ENCODE data around the gene MARCHF6. TPM values are rescaled to one million over a fixed set of nuclear protein-coding genes. Genes with fewer than 3 reads are reported as not detected.

The MARCHF6 gene
- polyA plus RNA-seq, 3 donors: 24.0 to 90.1 (median 31.0) TPM

GRCh38 chr5:10393491-10393890, 40.0 kb downstream of the MARCHF6 start:
- Histone ChIP-seq H3K4me1 (ENCODE audit: control insufficient read depth in 1 of 2, insufficient read depth in 2 of 2, low read length in 2 of 2) (no peaks in the 10 kb centered on the region), H3K27ac (ENCODE audit: low read depth in 1 of 2, low read length in 2 of 2) (no peak overlapping the region), H2AFZ (ENCODE audit: insufficient read depth, low read depth, low read length, poor library complexity, severe bottlenecking) (no peak overlapping the region), H3K4me3 (replicated peaks in 1 of 3; ENCODE audit: low read depth in 2 of 3, low read length in 3 of 3) (no peak overlapping the region), H3K79me2 (ENCODE audit: insufficient read depth, low read length) (no peaks in the 10 kb centered on the region), H3K36me3 (replicated peaks in 1 of 2; ENCODE audit: control insufficient read depth in 1 of 2, insufficient read depth in 2 of 2, low read length in 2 of 2) (peaks cover 75 to 98% of the 10 kb centered on the region in 2 donors), H3K9ac (ENCODE audit: insufficient read depth, low read length, poor library complexity, severe bottlenecking) (no peak overlapping the region), H3K4me2 (replicated peaks; ENCODE audit: extremely low read depth, low read length, poor library complexity, severe bottlenecking) (no peak overlapping the region), H3K27me3 (ENCODE audit: control insufficient read depth in 2 of 2, insufficient read depth in 2 of 2, low read length in 2 of 2) (no peaks in the 10 kb centered on the region), H3K9me3 (replicated peaks in 1 of 2; ENCODE audit: control insufficient read depth in 1 of 2, insufficient read depth in 1 of 2, low read length in 2 of 2) (no peaks in the 10 kb centered on the region), H4K20me1 (ENCODE audit: insufficient read depth, low read length) (peaks cover 5% of the 10 kb centered on the region)
- peaks cover 66 to 87% of the 10 kb centered on the region in 2 donors for H3K36me3 Mint-ChIP-seq
- no peaks in the 10 kb centered on the region for H3K4me1 Mint-ChIP-seq
- 87% methylated on average over 2 of the region's 2 CpGs for WGBS (ENCODE audit: insufficient coverage)
- H3K4me3 Mint-ChIP-seq: no peak overlapping the region
- no peak for TF ChIP-seq CTCF (IDR thresholded peaks at IDR 0.05)
- intact Hi-C loops (cut with micrococcal nuclease): no loop called here
- no peak overlapping the region for H3K27ac Mint-ChIP-seq
- DNase-seq: no peak
- H3K9me3 Mint-ChIP-seq: peaks cover 0 to 2% (median 0%) of the 10 kb centered on the region in 7 donors
- H3K27me3 Mint-ChIP-seq (ENCODE audit: low read depth in 3 of 3): no peaks in the 10 kb centered on the region

- Mint-ChIP-seq H3K27ac (peak overlapping the region in 1 of 7 donors; percentile 10), H3K4me3 (no peak overlapping the region), H3K9me3 (no peaks in the 10 kb centered on the region), H3K27me3 (ENCODE audit: low read depth in 3 of 3) (no peaks in the 10 kb centered on the region), H3K4me1 (peaks cover 13% of the 10 kb centered on the region), H3K36me3 (peaks cover 59 to 82% of the 10 kb centered on the region in 2 donors)
- no peak overlapping the region for H3K27ac ChIP-seq (ENCODE audit: low read depth in 1 of 2, low read length in 2 of 2)
- H3K27me3 ChIP-seq (ENCODE audit: control insufficient read depth in 2 of 2, insufficient read depth in 2 of 2, low read length in 2 of 2): no peaks in the 10 kb centered on the region
- H4K20me1 ChIP-seq (ENCODE audit: insufficient read depth, low read length): peaks cover 19% of the 10 kb centered on the region
- no peaks in the 10 kb centered on the region for H3K79me2 ChIP-seq (ENCODE audit: insufficient read depth, low read length)
- H3K36me3 ChIP-seq (replicated peaks in 1 of 2; ENCODE audit: control insufficient read depth in 1 of 2, insufficient read depth in 2 of 2, low read length in 2 of 2): peaks cover 58 to 78% of the 10 kb centered on the region in 2 donors
- no peak for TF ChIP-seq CTCF (IDR thresholded peaks at IDR 0.05)
- no peaks in the 10 kb centered on the region for H3K9me3 ChIP-seq (replicated peaks in 1 of 2; ENCODE audit: control insufficient read depth in 1 of 2, insufficient read depth in 1 of 2, low read length in 2 of 2)
- no peak overlapping the region for H3K9ac ChIP-seq (ENCODE audit: insufficient read depth, low read length, poor library complexity, severe bottlenecking)
- no peak overlapping the region for H2AFZ ChIP-seq (ENCODE audit: insufficient read depth, low read depth, low read length, poor library complexity, severe bottlenecking)
- whole genome bisulfite sequencing (ENCODE audit: insufficient coverage): 98% methylated on average over 3 of the region's 5 CpGs
- peaks cover 7 to 12% of the 10 kb centered on the region in 2 donors for H3K4me1 ChIP-seq (ENCODE audit: control insufficient read depth in 1 of 2, insufficient read depth in 2 of 2, low read length in 2 of 2)
- intact Hi-C loops (cut with micrococcal nuclease): no loop called here
- no peak overlapping the region for H3K4me3 ChIP-seq (replicated peaks in 1 of 3; ENCODE audit: low read depth in 2 of 3, low read length in 3 of 3)
- H3K4me2 ChIP-seq (replicated peaks; ENCODE audit: extremely low read depth, low read length, poor library complexity, severe bottlenecking): no peak overlapping the region
- DNase-seq: no peak
Observed at GRCh38 chr5:10396552-10396951, 43.1 kb downstream of the MARCHF6 start.

All from CD14-positive monocyte (primary cell).